SK-N-SH (cell line): ENCODE measurements around the gene C11orf58.

Experiments used
- EZH2phosphoT487 ChIP-seq: fragments of 200-600 bp; sonication (generic); IDR thresholded peaks from 2 replicates; pipeline ENCODE4 v1.6.1; 2017; ENCODE audit warnings: low read depth, mixed run types, mild to moderate bottlenecking, antibody characterized with exemption, moderate library complexity, borderline replicate concordance
- FOXJ3 ChIP-seq: sonication (generic); formaldehyde crosslinking; IDR thresholded peaks from 2 replicates; pipeline ENCODE4 v1.5.1; 2020; ENCODE audit warnings: mild to moderate bottlenecking, missing genetic modification reagents
- GABPA ChIP-seq: IDR thresholded peaks from 2 replicates; pipeline ENCODE4 v1.4.0; 2012; ENCODE audit warnings: low read depth, mild to moderate bottlenecking
- GATA2 ChIP-seq: sonication (generic); formaldehyde crosslinking; IDR thresholded peaks from 2 replicates; pipeline ENCODE4 v1.5.0; 2020; ENCODE audit warnings: mild to moderate bottlenecking, missing genetic modification reagents
- MAX ChIP-seq: IDR thresholded peaks from 2 replicates; pipeline ENCODE4 v1.4.0; 2012; ENCODE audit warnings: low read depth
- MXI1 ChIP-seq: IDR thresholded peaks from 2 replicates; pipeline ENCODE4 v1.6.1; 2012; ENCODE audit warnings: mild to moderate bottlenecking, low read depth, low read length, improper control_type of control experiment
- POLR2AphosphoS5 ChIP-seq: IDR thresholded peaks from 2 replicates; pipeline ENCODE4 v1.6.1; 2012; ENCODE audit warnings: low read depth, low read length
- RFX5 ChIP-seq: IDR thresholded peaks from 2 replicates; pipeline ENCODE4 v1.6.1; 2012; ENCODE audit warnings: mild to moderate bottlenecking, improper control_type of control experiment, low read length
- SIN3A ChIP-seq: IDR thresholded peaks from 2 replicates; pipeline ENCODE4 v1.6.1; 2012; ENCODE audit warnings: low read depth, mild to moderate bottlenecking, low read length, moderate library complexity, borderline replicate concordance
- TAF1 ChIP-seq: IDR thresholded peaks from 2 replicates; pipeline ENCODE4 v1.6.1; 2012; ENCODE audit warnings: low read depth, mild to moderate bottlenecking, low read length, moderate library complexity, borderline replicate concordance
- TF ChIP-seq, protein P1 (sequence below): fragments of 200-600 bp; sonication (generic); IDR thresholded peaks from 2 replicates; pipeline ENCODE4 v1.6.1; 2017; ENCODE audit warnings: antibody characterized with exemption, mild to moderate bottlenecking, moderate library complexity
- TF ChIP-seq, protein P2 (sequence below): IDR thresholded peaks from 2 replicates; pipeline ENCODE4 v1.4.0; 2012; ENCODE audit warnings: low read depth, borderline replicate concordance
- TF ChIP-seq, protein P3 (sequence below): fragments of 150-350 bp; IDR thresholded peaks from 2 replicates; pipeline ENCODE4 v1.6.1; 2016; ENCODE audit warnings: mild to moderate bottlenecking, low read depth, low read length
- TF ChIP-seq, protein P4 (sequence below): fragments of 150-350 bp; IDR thresholded peaks from 2 replicates; pipeline ENCODE4 v1.6.1; 2017; ENCODE audit warnings: antibody characterized with exemption, low read length, low read depth, borderline replicate concordance

DNA sequence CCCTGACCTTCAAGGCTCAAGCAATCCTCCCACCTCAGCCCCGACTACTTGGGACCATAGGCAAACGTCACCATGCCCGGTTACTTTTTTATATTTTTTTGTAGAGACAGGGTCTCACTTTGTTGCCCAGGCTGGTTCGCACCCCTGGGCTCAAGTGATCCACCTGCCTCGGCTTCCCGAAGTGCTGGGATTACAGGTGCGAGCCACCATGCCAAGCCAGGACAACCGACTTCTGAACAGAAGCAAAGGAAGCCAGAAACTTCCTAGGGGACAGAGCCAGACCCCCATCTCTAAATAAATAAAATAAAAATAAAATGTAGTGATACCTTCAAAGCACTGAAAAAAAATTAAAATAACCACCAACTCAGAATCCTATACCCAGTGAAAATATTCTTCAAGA, 26.4 kb downstream of the C11orf58 start:
- TF ChIP-seq, protein P1, sequence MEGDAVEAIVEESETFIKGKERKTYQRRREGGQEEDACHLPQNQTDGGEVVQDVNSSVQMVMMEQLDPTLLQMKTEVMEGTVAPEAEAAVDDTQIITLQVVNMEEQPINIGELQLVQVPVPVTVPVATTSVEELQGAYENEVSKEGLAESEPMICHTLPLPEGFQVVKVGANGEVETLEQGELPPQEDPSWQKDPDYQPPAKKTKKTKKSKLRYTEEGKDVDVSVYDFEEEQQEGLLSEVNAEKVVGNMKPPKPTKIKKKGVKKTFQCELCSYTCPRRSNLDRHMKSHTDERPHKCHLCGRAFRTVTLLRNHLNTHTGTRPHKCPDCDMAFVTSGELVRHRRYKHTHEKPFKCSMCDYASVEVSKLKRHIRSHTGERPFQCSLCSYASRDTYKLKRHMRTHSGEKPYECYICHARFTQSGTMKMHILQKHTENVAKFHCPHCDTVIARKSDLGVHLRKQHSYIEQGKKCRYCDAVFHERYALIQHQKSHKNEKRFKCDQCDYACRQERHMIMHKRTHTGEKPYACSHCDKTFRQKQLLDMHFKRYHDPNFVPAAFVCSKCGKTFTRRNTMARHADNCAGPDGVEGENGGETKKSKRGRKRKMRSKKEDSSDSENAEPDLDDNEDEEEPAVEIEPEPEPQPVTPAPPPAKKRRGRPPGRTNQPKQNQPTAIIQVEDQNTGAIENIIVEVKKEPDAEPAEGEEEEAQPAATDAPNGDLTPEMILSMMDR = no peak
- no peak for TF ChIP-seq POLR2AphosphoS5
- no peak for TF ChIP-seq GATA2 (CRISPR knock-in tag)
- no peak for TF ChIP-seq FOXJ3 (CRISPR knock-in tag)
- TF ChIP-seq RFX5 = no peak
- TF ChIP-seq, protein P2, sequence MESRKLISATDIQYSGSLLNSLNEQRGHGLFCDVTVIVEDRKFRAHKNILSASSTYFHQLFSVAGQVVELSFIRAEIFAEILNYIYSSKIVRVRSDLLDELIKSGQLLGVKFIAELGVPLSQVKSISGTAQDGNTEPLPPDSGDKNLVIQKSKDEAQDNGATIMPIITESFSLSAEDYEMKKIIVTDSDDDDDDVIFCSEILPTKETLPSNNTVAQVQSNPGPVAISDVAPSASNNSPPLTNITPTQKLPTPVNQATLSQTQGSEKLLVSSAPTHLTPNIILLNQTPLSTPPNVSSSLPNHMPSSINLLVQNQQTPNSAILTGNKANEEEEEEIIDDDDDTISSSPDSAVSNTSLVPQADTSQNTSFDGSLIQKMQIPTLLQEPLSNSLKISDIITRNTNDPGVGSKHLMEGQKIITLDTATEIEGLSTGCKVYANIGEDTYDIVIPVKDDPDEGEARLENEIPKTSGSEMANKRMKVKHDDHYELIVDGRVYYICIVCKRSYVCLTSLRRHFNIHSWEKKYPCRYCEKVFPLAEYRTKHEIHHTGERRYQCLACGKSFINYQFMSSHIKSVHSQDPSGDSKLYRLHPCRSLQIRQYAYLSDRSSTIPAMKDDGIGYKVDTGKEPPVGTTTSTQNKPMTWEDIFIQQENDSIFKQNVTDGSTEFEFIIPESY = no peak
- TF ChIP-seq, protein P3, sequence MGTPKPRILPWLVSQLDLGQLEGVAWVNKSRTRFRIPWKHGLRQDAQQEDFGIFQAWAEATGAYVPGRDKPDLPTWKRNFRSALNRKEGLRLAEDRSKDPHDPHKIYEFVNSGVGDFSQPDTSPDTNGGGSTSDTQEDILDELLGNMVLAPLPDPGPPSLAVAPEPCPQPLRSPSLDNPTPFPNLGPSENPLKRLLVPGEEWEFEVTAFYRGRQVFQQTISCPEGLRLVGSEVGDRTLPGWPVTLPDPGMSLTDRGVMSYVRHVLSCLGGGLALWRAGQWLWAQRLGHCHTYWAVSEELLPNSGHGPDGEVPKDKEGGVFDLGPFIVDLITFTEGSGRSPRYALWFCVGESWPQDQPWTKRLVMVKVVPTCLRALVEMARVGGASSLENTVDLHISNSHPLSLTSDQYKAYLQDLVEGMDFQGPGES = no peak
- TF ChIP-seq, protein P4, sequence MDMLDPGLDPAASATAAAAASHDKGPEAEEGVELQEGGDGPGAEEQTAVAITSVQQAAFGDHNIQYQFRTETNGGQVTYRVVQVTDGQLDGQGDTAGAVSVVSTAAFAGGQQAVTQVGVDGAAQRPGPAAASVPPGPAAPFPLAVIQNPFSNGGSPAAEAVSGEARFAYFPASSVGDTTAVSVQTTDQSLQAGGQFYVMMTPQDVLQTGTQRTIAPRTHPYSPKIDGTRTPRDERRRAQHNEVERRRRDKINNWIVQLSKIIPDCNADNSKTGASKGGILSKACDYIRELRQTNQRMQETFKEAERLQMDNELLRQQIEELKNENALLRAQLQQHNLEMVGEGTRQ = no peak
- no peak for TF ChIP-seq GABPA
- TF ChIP-seq SIN3A = no peak
- TF ChIP-seq TAF1 = no peak
- no peak for TF ChIP-seq MAX
- no peak for TF ChIP-seq MXI1
- TF ChIP-seq EZH2phosphoT487 = no peak
